ENCODE results near the gene CEP112. TPM values are rescaled to one million over a fixed set of nuclear protein-coding genes. Genes with fewer than 3 reads are reported as not detected.

CEP112 gene
- total and polyA plus RNA-seq, 2 of the 4 experiments (the other 2 are of a cell fraction), result 2.5 to 5.6 TPM

DNA sequence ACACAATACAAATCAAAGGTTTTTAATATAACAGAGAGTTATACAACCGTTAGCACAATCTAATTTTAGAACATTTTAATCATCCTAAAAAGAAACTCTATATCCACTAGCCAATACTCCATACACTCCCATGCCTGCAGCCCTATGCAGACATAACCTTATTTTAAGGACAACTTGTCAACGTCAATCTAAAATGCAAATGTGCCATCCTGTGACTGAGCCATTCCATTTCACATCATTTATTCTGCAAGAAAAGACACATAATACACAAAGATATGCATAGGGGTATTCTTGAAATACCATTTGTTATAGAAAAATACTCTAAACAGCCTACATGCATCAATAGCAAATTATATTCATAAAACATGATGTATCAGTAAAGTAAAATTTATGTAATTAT, 106.7 kb downstream of the CEP112 start:
- H2AK9ac ChIP-seq (replicated peaks; ENCODE audit: low read depth, low read length, poor library complexity), result no peak overlapping the region
- in situ Hi-C loops (cut with MboI; ENCODE audit: low sequenced_read_pairs) (no loop called here), dilution Hi-C loops (cut with HindIII; ENCODE audit: low sequenced_read_pairs, unreplicated experiment) (no loop called here), intact Hi-C loops (cut with micrococcal nuclease) (no loop called here)
- H3K23ac ChIP-seq (ENCODE audit: low read depth, low read length), result no peak overlapping the region
- ATAC-seq (ENCODE audit: low read depth) (no peak), DNase-seq (no peak)
- H3K56ac ChIP-seq (ENCODE audit: extremely low read depth, insufficient read depth, low read length), result no peak overlapping the region
- no peaks in the 10 kb centered on the region for H4K20me1 ChIP-seq (ENCODE audit: insufficient read depth, low read length)
- no peaks in the 10 kb centered on the region for H3K36me3 ChIP-seq (ENCODE audit: control insufficient read depth, insufficient read depth, low read length)
- H4K8ac ChIP-seq (ENCODE audit: low read depth in 2 of 2, low read length in 2 of 2), result no peak overlapping the region
- no peak overlapping the region for H2BK15ac ChIP-seq (ENCODE audit: low read depth, low read length)
- H4K91ac ChIP-seq (ENCODE audit: insufficient read depth, low read depth, low read length), result no peak overlapping the region
- no peak overlapping the region for H3K4me2 ChIP-seq (ENCODE audit: low read depth, low read length)
- no peak overlapping the region for H2AFZ ChIP-seq (replicated peaks; ENCODE audit: low read length, poor library complexity)
- H3K27ac ChIP-seq (ENCODE audit: insufficient read depth, low read length), result no peak overlapping the region
- H2AK5ac ChIP-seq (ENCODE audit: low read depth, low read length), result no peak overlapping the region
- H2BK20ac ChIP-seq (ENCODE audit: low read depth, low read length), result no peak overlapping the region
- H3K14ac ChIP-seq (replicated peaks; ENCODE audit: low read depth, low read length), result no peak overlapping the region
- TF ChIP-seq, protein P1, sequence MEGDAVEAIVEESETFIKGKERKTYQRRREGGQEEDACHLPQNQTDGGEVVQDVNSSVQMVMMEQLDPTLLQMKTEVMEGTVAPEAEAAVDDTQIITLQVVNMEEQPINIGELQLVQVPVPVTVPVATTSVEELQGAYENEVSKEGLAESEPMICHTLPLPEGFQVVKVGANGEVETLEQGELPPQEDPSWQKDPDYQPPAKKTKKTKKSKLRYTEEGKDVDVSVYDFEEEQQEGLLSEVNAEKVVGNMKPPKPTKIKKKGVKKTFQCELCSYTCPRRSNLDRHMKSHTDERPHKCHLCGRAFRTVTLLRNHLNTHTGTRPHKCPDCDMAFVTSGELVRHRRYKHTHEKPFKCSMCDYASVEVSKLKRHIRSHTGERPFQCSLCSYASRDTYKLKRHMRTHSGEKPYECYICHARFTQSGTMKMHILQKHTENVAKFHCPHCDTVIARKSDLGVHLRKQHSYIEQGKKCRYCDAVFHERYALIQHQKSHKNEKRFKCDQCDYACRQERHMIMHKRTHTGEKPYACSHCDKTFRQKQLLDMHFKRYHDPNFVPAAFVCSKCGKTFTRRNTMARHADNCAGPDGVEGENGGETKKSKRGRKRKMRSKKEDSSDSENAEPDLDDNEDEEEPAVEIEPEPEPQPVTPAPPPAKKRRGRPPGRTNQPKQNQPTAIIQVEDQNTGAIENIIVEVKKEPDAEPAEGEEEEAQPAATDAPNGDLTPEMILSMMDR (conservative IDR thresholded peaks at IDR 0.05; ENCODE audit: low read depth, low read length), result no peak
- TF ChIP-seq RCOR1 (IDR thresholded peaks at IDR 0.05; ENCODE audit: insufficient replicate concordance, low read length) (no peak), RAD21 (IDR thresholded peaks at IDR 0.05; ENCODE audit: low read length) (no peak), NFE2L2 (IDR thresholded peaks at IDR 0.05; ENCODE audit: low read depth, low read length) (no peak), RFX5 (IDR thresholded peaks at IDR 0.05; ENCODE audit: low read depth, low read length) (no peak), MAZ (IDR thresholded peaks at IDR 0.05; ENCODE audit: borderline replicate concordance, low read depth, low read length) (no peak), POLR2A (IDR thresholded peaks at IDR 0.05; ENCODE audit: low read depth, low read length) (no peak), MAFK (IDR thresholded peaks at IDR 0.05; ENCODE audit: low read depth, low read length) (no peak), CEBPB (IDR thresholded peaks at IDR 0.05; ENCODE audit: low read depth, low read length) (no peak), MXI1 (IDR thresholded peaks at IDR 0.05; ENCODE audit: borderline replicate concordance, low read depth, low read length) (no peak), SMC3 (IDR thresholded peaks at IDR 0.05; ENCODE audit: low read depth, low read length) (no peak), BHLHE40 (IDR thresholded peaks at IDR 0.05; ENCODE audit: low read depth, low read length) (no peak), CHD1 (IDR thresholded peaks at IDR 0.05; ENCODE audit: low read depth, low read length) (no peak), FOS (IDR thresholded peaks at IDR 0.05; ENCODE audit: low read depth, low read length) (no peak)
- TF ChIP-seq, protein P2, sequence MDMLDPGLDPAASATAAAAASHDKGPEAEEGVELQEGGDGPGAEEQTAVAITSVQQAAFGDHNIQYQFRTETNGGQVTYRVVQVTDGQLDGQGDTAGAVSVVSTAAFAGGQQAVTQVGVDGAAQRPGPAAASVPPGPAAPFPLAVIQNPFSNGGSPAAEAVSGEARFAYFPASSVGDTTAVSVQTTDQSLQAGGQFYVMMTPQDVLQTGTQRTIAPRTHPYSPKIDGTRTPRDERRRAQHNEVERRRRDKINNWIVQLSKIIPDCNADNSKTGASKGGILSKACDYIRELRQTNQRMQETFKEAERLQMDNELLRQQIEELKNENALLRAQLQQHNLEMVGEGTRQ (IDR thresholded peaks at IDR 0.05; ENCODE audit: low read depth, low read length), result no peak
- TF ChIP-seq, protein P3, sequence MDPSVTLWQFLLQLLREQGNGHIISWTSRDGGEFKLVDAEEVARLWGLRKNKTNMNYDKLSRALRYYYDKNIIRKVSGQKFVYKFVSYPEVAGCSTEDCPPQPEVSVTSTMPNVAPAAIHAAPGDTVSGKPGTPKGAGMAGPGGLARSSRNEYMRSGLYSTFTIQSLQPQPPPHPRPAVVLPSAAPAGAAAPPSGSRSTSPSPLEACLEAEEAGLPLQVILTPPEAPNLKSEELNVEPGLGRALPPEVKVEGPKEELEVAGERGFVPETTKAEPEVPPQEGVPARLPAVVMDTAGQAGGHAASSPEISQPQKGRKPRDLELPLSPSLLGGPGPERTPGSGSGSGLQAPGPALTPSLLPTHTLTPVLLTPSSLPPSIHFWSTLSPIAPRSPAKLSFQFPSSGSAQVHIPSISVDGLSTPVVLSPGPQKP (IDR thresholded peaks at IDR 0.05; ENCODE audit: borderline replicate concordance, low read depth, low read length), result no peak
- no peaks in the 10 kb centered on the region for H3K4me1 ChIP-seq (ENCODE audit: control insufficient read depth, insufficient read depth, low read length)
- no peak overlapping the region for H3K9ac ChIP-seq (ENCODE audit: low read depth, low read length)
- H3K9me1 ChIP-seq (ENCODE audit: insufficient read depth, low read length), result 0 out of 2 replicates have a peak, but pooled peaks cover 5% of the 10 kb centered on the region
- no peak overlapping the region for H2BK5ac ChIP-seq (ENCODE audit: low read depth, low read length, poor library complexity, severe bottlenecking)
- 0 out of 4 replicates have a peak, but pooled peaks cover 0 to 2% of the 10 kb centered on the region in 2 experiments for H3K79me1 ChIP-seq (ENCODE audit: low read depth in 1 of 2, low read length in 2 of 2)
- no CpG with 5 or more reads among the region's 2 CpGs for WGBS, 2 experiments (ENCODE audit: extremely low coverage in 2 of 2, insufficient read length in 1 of 2)
- ChIA-PET POLR2A (ENCODE audit: unreplicated experiment) (no interaction called here), CTCF (no interaction called here)
- no peak overlapping the region for H4K5ac ChIP-seq (ENCODE audit: low read depth, low read length)
- H3K4me3 ChIP-seq (ENCODE audit: insufficient read depth, low read depth, low read length), result no peak overlapping the region
- no peak overlapping the region for H3K4ac ChIP-seq (ENCODE audit: low read depth, low read length)
- no peak overlapping the region for H2BK120ac ChIP-seq (ENCODE audit: low read depth, low read length)
- H3K18ac ChIP-seq (ENCODE audit: low read depth, low read length), result no peak overlapping the region
- peaks cover 4% of the 10 kb centered on the region for H3K9me3 ChIP-seq (ENCODE audit: control insufficient read depth, insufficient read depth, low read length)
- no peaks in the 10 kb centered on the region for H3K27me3 ChIP-seq (ENCODE audit: control insufficient read depth, insufficient read depth, low read length)
- no TSS peak for BruUV-seq (replicated peaks)

Measured in IMR-90 (cell line).